T1000 (cell line): ENCODE results near the gene ADGRD1.
"Not testable (repeated sequence)": the region's sequence is repeated elsewhere in the genome, so short reads cannot be mapped to it uniquely, and the experiment has no call there.

Source experiments
- DNase-seq: peaks from one replicate; lab custom pipeline; 2025; ENCODE audit warnings: mixed read lengths; lab: John Stamatoyannopoulos, UW

The ADGRD1 gene

DNA sequence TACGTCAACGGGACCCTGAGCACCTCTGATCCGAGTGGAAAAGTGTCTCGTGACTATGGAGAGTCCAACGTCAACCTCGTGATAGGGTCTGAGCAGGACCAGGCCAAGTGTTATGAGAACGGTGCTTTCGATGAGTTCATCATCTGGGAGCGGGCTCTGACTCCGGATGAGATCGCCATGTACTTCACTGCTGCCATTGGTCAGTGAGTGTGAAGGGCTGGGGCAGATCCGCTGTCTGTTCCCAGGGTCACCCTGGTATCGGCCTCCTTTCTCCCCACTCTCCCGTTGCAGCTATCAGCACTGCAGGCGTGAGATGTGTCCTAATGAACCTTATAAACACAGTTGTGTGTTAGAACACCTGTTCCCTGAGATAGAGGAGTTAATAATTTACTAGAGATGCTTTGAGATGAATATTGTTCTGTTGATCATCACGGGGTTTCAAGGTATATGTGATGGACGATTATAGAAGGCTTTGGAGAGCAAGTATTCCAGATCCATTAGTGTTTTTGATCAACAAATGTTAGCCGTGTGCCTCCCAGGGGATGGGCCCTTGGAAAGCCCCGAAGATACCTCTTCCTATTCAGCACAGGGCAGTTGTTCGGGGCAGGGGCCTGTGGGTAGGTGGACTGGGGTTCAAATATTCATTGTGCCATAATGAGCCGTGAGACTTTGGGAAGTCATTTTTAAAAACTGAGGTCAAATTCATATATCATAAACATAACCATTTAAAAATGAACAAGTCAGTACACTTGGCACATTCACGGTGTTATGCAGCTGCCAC is 33.6 kb downstream of the ADGRD1 start:
- DNase-seq, result no peak

DNA sequence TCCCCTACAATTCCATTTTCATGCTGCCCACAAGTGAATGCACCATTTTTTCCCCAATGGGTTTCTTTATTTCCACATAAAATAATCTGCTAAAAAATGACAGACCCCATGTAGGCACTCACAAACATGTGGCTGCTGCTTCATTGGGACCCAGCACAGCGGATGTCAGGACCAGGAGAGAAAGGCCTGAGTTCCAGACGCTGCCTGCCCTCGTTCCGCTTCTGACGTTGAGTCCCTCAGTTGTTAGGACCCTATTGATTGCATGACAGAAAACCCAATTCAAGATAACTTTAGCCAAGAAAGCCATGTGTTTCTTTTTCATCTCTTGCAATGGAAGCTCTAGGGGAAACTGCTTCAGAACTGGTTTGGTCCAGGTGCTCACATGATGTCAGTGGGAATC is 34.6 kb downstream of the ADGRD1 start:
- DNase-seq, result no peak

DNA sequence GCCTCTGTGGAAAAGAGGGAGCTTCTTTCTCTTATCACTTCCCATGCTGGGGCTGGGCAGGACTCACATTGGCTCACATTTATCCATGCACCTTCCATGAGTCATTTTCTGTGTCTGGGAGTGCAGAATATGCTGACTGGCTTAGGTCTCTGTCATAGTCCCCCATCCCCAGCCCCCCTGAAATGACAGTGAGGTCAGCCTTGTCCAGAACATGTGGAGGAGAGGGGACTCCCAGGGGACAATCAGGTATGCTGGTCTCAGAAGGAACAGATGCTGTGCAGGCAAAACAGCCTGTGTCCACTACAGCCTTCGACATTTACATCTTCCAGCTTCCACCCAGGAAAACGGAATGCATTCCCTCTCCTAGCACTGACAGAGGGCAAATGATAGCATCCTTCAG is 35.0 kb downstream of the ADGRD1 start:
- no peak for DNase-seq

DNA sequence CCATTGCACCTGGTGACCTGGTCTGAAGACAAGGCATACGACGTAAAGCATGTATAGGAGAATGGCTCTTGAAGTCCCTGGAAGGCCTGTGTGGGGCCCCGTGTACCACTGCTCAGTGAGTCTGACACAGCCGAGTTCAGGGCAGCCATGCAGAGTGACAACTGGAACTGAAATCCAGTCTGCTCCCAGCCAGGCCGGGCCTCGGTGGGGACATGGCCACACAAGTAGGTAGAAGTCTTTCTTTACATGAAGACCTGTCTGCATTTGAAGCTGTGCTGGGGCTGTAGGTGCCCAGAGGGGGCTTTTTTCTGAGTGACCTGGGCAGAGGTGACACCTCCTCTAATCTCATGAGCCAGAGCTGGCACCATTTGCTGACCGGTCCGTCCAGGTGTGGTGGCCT is 35.7 kb downstream of the ADGRD1 start:
- no peak for DNase-seq

DNA sequence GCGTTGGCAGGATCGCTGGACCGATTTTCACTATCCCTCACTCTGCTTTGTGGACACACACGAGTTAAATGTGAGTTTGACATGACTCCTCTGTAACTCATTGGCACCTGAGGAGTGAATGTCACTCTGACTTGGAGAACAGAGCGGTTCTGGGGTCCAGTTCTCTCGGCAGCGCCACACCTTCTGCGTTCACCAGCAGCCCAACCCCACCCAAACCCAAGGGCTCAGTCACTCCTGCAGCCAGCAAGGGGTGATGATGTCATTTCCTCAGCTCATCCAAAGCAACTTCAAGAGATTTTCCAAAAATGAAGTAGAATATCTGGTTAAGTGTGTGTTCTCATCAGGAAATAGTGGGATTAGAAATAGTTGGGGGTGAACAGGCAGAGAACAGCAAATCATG is 36.3 kb downstream of the ADGRD1 start:
- DNase-seq, result no peak

DNA sequence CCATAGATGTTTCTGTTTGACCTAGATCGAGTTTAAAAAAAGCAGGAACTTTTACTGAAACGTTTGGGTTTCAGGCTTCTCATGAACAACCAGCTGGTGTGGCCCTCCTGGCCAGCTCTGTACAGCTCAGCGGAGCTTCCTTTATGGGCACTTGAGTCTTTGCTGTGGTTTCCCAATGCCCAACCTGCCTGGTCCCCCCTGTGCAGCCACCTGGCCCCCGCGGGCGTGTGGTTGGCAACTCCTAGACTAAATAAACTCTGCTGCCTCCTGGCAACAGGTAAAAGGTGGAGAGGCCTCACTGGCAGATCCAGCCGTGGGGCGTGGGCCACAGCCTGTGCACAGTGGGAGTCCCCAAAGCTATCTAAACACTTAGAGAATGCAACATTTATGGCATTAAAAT is 38.7 kb downstream of the ADGRD1 start:
- DNase-seq, result no peak

DNA sequence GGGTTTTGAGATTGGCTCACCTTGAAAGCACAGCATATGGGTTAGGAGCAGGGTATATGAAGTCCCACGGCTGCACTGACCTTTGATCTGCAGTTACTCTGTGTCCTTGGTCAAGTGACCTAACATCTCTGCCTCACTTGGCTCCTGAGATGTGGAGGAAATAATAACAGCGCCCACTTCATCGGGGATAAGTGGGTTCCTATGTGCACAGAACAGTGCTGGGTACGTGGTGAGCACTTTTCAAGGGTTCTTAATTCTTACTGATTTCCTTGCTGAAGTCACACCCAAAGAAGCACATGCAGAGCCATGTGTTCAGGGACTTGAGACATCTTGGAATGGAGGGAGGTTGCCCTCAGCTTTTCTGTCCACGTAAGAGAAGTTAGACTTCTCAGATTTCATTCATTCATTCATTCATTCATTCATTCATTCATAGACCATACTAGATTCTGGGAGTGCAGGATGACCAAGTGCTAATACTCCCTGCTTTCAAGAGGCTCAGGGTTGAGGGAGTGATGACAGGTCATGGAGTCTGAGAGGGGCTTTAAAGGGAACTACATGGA is 39.4 kb downstream of the ADGRD1 start:
- no peak for DNase-seq

DNA sequence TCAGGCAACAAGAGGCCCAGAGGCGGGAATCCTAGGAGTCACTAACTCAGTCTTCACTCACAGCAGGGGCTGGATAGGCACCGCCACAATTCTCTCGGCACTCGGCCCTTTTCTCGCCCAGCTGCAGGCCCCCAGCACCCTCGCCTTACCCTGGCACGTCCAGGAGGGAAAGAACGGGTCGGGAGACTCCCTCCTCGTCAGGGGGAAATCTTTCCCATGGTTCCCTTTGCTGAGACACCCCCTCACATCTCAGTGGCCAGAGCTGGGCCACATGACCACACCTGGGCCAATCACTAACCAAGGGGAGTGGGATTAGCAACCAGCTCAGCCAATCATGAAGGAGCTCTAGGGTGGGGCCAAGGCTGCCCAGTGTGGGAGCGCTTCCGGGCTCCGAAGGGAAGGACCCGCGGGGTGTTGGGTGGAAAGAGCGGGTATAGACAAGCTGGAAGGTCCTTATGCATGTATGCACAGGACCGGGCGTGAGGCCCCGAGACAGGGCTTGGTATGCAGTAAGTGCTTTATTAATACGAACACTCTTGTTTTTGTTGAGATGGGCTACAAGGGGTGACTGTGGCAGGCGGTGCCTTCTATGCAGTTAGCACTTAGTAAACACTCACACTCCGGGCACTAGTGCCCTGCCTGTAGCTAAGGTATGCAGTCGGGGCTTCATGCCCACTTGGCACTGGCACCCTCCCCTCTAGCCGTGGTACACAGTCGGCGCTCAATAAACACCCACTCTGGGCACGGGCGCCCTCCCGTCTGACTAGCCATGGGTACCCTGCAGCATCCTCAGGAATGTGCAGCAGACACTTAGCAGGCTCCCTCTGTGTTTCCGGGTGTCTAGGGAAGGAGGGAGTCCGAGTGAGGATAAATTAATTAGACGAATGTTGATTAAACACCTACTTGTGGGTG is 40.3 kb downstream of the ADGRD1 start:
- no peak for DNase-seq

DNA sequence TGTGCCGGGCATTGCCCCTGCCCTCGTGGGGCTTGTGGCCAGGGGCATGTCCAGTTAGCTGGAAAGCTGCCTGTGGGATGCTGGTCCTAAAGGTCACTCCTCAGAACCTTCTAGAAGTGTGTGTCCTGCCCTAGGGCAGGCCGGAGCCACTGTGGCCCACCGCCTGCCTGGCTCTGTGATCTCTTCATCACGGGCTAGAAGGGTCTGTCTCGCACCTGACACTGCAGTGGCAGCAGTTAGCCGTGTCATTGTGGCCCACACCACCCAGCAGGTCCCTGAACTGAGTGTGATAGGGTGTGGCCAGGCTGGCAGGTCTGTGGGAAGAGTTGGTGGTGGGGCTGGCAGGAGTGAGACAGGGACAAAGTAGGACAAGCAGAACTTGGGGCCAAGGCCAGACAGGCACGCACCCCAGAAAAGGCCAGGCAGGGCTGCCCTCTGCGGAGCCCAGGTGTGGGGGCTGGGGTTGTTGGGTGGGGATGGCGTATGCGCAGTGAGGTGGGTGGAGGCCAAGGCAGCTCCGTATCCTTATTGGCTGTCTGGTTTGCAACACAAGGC is 41.2 kb downstream of the ADGRD1 start:
- no peak for DNase-seq

DNA sequence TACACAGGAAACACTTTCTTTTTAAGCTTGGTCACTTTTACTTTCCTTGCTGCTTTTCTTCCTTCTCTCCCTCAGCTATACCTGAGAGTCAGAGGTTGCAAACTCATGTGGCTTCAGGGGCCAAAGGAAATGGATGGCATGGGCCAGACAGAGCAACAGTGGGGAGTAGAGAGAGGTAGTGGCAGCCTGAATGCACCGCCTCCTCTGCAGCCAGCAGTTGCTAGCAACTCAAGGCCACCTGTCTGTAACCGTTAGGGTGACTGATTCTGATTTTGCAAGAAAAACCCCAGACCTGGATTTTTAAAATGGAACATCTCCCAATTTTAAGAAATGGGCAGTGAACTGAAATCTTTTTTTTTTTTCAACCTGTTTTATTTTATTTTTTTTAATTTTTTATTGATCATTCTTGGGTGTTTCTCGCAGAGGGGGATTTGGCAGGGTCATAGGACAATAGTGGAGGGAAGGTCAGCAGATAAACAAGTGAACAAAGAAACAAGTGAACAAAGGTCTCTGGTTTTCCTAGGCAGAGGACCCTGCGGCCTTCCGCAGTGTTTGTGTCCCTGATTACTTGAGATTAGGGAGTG is 41.8 kb downstream of the ADGRD1 start:
- DNase-seq, result not testable (repeated sequence)

DNA sequence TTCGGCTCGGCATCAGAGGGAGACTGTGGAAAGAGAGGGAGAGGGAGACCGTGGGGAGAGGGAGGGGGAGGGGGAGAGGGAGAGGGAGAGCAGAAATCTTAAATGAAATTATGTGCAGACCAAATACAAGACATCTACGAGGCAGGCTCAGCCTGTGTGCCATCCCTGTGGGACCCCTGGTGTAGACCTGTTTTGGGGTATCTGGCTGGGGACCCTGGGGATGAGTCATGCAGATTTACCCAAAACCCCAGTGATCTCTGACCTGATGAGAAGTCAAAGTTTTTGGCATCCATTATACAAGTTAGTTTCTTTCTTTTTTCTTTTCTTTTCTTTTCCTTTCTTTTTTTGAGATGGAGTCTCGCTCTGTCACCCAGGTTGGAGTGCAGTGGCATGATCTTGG is 44.4 kb downstream of the ADGRD1 start:
- no peak for DNase-seq

DNA sequence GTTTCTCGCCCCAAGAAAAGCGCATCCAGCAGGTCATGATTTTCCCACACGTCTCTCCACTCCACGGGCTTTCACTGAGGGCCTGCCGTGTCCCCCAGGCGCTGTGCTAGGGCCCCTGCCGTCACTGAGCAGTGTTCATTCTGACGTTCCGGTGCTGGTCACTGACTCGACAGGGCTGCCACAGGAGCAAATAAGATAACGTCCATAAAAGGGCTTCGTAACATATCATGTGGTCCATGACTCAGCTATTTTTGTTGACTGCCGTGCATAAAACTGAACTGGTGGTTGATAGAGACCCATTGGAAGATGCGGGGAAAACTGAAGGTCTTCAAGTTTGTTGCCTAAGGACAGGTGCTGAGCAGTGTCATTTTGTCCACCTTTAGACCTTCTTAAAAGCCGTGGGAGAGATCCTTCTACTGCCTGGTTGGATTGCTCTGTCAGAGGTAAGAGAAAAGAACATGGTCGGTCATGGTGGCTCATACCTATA is 46.3 kb downstream of the ADGRD1 start:
- no peak for DNase-seq

DNA sequence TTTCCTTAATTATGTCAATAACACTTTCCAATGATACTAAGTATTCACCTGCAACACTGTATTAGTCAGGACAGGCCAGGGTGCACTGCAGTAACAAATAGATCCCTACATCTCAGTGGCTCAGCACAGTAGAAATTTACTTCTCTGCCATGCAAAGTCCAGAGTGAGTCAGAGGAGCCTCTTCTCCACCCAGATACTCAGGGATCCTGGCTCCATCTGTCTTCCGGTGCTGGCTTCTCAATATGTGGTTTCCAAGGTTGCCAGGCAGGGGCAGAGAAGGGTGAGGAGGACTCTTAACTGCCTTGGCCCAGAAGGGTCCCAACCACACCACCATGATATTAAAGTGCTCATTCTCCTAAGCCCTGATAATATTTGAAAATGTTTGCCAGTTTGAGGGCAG is 47.8 kb downstream of the ADGRD1 start:
- no peak for DNase-seq

DNA sequence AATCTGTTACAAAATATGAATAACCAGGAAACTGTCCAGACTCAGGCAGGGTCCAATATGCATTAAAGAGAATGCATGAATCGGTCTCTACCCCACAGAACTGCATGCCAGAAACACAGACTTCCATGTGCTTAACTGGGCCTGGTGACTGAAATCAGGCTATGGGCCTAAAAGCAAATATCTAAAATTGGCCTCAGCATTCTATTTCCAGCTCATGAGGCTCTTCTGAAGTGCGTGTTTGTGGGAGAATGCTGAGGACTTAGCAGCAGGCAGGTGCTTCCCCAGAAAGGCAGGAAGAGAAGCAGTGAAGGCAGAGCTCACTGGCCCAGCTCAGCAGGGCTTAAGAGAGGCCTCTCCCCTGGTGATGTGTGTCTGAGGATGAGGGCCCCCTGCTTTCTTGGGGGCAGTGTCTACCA is 48.5 kb downstream of the ADGRD1 start:
- no peak for DNase-seq

DNA sequence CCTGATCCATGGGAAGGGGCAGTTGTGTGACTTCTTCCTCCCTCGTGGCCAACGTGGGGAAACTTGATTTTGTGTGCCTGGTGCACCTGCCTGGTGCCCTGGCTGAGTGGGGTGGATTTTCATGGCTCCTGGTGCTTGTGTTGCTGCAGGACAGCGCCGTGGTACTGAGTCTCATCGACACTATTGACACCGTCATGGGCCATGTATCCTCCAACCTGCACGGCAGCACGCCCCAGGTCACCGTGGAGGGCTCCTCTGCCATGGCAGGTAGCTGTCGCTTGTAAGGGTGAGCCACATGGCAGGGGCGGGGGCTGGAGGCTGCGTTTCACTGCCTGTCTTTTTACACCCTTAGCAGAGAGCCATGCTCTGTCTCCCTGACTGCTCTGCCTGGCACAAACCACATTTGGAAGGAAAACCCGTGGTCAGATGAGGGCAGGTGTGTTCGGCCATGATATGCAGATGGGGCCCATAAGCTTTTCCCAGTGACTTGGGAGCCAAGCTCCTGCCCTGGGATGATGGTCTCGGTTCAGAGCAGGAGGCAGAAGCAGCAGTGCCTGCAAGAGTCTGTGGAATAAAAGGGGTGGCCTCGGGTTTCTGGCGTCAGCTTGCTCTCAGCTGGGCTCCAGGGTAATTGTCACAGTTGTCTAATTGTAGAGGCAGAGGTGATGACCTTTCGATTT is 49.5 kb downstream of the ADGRD1 start:
- no peak for DNase-seq

DNA sequence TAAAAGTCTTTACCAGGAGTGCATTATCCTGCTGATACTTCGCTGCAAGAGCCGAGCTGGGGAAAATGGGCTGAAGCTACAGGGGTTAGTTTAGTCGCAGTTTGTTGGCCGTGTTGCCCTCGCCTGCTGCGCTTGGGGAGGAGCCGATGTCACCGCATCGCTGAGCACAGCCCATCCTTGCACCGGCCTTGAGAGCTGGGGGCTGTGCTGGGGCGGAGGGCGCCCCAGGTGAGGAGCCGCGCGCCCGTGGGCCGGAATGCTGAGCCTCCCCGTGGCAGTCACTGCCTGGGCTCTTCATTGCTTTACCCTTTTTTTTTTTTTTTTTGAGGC is 50.0 kb downstream of the ADGRD1 start:
- DNase-seq, result no peak

DNA sequence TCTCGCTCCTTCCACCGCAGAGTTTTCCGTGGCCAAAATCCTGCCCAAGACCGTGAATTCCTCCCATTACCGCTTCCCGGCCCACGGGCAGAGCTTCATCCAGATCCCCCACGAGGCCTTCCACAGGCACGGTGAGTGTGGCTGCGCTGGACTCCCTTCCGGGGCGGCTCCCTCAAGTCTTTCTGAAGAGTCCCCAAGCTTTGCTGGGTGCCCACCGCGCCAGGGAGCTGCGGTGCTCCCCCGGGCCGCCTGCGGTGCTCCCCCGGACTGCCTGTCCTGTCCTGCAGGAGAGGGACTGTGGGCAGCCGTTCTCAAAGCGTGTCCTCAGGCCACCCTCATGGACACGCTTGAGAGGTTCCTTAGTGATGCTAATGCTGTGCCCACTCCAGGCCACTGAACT is 50.5 kb downstream of the ADGRD1 start:
- no peak for DNase-seq

DNA sequence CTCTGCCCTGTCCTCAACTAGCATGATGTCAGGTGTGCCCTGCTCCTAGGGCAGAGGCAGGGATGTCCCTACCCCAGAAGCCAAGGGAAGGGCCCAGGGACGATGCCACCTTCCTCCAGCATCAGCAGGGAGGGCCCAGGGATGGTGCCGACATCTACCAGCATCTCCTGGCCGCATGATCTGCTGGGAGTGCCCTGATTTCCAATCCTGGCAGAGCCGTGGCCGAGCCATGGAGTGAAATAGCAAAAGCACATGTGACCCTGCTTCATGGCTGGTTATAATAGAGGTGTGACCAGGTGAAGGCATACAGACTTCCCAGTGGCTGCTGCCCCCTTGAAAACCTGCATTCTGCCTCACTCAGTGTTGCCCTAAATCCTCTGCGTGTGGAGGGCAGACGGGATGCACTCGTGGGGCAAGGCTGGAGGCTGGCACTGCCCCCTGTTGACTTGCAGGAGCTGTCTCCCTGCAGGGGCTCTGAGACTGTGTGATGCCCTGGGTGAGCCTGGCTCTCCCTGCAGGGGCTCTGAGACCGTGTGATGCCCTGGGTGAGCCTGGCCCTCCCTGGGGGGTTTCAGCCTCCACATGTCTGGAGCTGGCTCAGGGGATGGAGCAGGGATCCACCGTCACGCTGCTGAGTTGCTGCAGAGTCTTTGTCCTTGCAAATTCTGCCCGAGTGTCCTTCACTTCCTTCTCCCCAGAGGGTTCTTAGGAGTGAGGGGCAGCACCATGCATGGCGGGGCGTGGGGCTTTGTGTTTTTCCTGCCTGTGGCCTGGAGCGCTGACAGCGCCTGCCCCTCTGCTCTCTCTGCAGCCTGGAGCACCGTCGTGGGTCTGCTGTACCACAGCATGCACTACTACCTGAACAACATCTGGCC is 51.7 kb downstream of the ADGRD1 start:
- DNase-seq, result no peak

DNA sequence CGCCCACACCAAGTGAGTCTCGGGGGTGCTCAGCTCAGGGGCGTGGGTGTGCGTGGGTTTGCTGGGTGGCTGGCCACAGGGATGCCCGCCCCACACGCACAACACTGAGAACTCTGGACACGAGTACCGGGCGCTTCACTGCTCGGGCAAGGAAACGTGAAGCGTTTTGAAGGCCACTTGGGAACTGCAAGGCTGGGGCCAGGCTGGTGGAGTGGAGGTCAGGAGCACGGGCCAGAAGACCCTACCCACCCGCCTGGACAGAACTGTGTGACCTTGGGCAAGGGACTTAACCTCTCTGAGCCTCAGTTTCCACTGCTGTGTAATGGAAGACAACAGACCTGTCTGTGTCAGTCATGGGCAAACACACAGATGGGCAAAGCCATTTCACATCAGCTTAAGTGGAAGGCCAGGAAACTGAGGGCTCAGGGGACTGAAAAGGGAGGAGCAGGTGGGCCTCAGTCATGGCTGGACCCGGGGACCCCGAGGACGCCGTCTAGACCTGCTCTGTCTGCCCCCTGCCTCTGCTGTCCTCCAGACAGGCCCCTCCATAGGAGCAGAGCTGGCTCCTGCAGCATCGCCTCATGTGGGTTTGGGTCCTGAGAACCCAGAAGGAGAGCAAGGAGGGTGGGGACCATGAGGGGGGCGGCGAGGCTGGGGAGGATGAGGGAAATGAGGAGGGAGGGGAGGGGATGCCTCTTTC is 52.5 kb downstream of the ADGRD1 start:
- no peak for DNase-seq
